AG20443 (cell line): Measurements from ENCODE around the gene TBC1D16.
A peak's percentile ranks its signal among the peaks of the same experiment; 100 is the strongest.

Experiments used
- DNase-seq: peaks from one replicate; pipeline ENCODE4 v3.0.0; 2012; ENCODE audit warnings: low spot score, mixed read lengths

The TBC1D16 gene

GRCh38 chr17:79926605-79927135, 109.0 kb downstream of the TBC1D16 start:
- DNase-seq = no peak

GRCh38 chr17:79926142-79926604, 109.5 kb downstream of the TBC1D16 start:
- DNase-seq = no peak

- DNase-seq = peak; percentile 78
These were observed 110.3 kb downstream of the TBC1D16 start for GRCh38 chr17:79925242-79925957.

GRCh38 chr17:79924639-79924976, 111.1 kb downstream of the TBC1D16 start:
- DNase-seq = no peak

GRCh38 chr17:79923974-79924638, 111.6 kb downstream of the TBC1D16 start:
- peak; percentile 44 for DNase-seq

GRCh38 chr17:79922798-79923197, 112.9 kb downstream of the TBC1D16 start:
- no peak for DNase-seq

GRCh38 chr17:79922116-79922601, 113.5 kb downstream of the TBC1D16 start:
- no peak for DNase-seq

GRCh38 chr17:79921411-79922115, 114.1 kb downstream of the TBC1D16 start:
- no peak for DNase-seq

GRCh38 chr17:79920751-79921410, 114.8 kb downstream of the TBC1D16 start:
- DNase-seq = no peak

GRCh38 chr17:79919862-79920720, 115.6 kb downstream of the TBC1D16 start:
- no peak for DNase-seq

- peak; percentile 64 for DNase-seq
These were observed 116.5 kb downstream of the TBC1D16 start for GRCh38 chr17:79919164-79919585.

- DNase-seq = no peak
These were observed 117.0 kb downstream of the TBC1D16 start for GRCh38 chr17:79918581-79919163.

GRCh38 chr17:79917902-79918484, 117.7 kb downstream of the TBC1D16 start:
- DNase-seq = no peak

GRCh38 chr17:79916991-79917901, 118.4 kb downstream of the TBC1D16 start:
- no peak for DNase-seq

- no peak for DNase-seq
These were observed 119.2 kb downstream of the TBC1D16 start for GRCh38 chr17:79916506-79916905.

- DNase-seq = peak; percentile 73
These were observed 119.7 kb downstream of the TBC1D16 start for GRCh38 chr17:79915850-79916430.

- DNase-seq = no peak
These were observed 120.6 kb downstream of the TBC1D16 start for GRCh38 chr17:79914813-79915740.
